Activated T-cell treated with anti-CD3 and anti-CD28 coated beads for 1 hour (primary cell): ENCODE data around the gene PXYLP1.

Experiments
- DNase-seq: peaks from one replicate; pipeline ENCODE4 v3.0.0-alpha.2; 2020; ENCODE audit warnings: low read depth

The PXYLP1 gene

DNA sequence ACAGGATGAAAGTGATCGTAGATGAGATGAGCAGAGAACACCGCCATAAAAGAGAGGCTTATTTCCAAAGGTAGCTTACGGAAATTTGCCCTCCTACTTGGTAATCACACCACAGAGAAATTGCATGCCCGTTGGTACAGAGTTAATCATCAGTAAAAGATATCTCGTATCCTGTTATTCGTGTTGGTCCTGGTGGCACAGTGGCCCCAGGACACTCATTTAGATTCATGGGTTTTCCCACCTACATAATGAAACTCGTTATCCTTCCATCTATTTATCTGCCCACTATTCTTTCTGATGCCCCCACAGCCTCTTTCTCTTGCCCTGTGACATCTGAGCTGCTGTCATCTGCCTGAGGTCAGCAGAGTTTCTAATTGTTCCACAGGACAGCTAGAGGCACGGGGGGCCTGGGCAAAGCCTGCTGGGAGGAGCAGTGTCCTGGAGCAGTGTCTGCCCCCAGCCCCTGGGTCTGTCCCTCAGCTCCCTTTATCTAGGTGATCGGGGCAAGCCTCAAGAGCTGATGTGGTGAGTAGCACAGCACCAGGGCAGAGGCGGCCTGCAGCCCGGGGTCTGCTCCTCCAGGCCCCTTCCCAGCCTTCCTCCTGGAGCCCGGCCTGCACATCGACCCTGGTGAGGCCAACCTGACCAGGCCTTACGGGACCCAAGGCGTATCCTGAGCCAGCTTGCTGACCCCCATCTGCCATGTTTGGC is 42.2 kb downstream of the PXYLP1 start:
- DNase-seq: no peak

DNA sequence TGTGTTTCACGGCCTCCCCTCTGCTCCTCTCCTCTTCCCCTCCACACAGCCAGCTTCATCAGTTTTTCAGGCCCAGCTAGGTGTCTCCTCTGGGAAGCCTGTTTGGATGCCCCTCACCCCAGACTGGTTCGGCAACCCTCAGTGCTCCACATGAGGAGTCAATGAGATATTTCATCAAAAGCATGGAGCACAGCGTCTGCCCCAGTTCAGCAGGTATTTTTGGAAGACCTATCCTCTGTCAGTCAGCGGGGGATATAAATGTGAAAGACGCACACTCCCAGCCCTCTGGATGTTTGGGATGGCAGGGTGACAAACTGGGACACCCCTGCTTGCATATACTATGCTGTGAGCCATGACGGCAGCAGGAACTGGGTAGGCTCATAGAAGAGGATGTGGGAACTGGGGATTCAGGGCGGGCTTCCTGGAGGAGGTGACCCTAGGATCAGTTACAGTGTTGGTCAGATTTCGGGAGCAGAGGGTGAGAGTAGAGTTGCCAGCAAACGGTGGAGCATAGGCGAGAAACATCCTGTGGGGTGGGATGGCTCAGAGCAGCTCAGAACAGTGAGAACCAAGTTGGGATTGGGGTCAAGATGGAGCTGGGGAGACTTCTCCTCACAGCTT is 42.9 kb downstream of the PXYLP1 start:
- DNase-seq: no peak

GRCh38 chr3:141275032-141275422 is 43.4 kb downstream of the PXYLP1 start:
- DNase-seq: no peak

DNA sequence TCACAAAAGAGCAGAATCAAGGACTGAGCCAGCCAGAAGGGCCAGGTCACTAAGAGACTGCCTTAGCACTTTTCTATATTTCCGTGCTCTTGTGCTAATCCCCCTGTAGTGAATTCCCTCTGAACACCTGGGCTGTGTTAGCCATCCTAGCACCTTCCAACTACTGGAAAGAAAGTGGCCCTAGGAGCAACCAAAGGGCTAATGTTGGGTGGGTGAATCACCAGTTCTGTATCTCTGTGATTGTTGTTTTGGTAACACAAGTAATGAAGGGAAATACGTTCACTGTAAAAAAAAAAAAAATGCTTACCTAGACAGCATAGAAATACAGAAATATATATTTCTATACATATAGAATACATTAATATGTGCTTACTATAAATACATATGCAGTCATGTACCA is 43.9 kb downstream of the PXYLP1 start:
- no peak for DNase-seq

- DNase-seq: no peak
Measured at GRCh38 chr3:141275973-141276372, 44.3 kb downstream of the PXYLP1 start.

- DNase-seq: no peak
Measured at GRCh38 chr3:141276398-141276797, 44.8 kb downstream of the PXYLP1 start.

GRCh38 chr3:141277451-141277850 is 45.8 kb downstream of the PXYLP1 start:
- no peak for DNase-seq

GRCh38 chr3:141278196-141279076 is 46.8 kb downstream of the PXYLP1 start:
- no peak for DNase-seq

- DNase-seq: no peak
Measured at GRCh38 chr3:141279077-141279967, 47.7 kb downstream of the PXYLP1 start.

GRCh38 chr3:141280086-141280485 is 48.5 kb downstream of the PXYLP1 start:
- DNase-seq: no peak

DNA sequence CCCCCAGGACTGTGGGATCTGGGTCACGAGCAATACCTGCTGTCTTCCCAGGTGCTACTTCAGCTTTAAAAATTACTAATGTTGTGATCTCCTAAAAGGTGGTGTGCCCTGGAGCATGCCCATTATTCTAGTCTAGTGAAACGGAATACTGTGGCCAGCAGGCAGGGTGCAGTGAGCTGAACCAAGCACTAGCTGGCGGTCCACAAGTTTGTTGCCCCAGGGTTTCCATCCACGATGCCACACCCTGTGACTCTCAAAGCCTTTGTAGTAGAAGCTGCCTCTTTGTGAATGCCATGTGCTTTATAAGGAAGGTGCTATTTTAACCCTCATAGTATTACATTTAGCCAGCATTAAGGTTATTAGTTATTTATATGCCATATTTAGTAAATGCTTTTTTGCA is 49.1 kb downstream of the PXYLP1 start:
- no peak for DNase-seq

DNA sequence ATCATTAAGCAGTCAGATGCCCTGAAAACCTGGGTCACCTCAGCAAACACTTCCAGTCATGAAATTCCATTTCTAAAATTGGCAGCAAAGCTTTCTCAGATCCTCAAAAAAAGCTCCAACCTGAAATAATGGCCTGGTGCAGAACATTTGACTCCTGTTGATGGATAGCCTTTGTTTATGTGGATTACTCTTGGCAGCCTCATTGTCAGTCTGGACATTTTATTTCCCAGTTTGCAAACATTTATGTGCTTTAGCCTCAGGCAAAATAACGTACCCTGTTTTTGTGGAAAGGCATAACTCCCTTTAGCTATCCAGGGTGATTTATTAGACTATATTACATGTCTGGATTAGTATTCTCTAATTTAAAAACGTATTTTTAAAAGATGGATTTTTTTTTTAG is 53.9 kb downstream of the PXYLP1 start:
- DNase-seq: no peak

DNA sequence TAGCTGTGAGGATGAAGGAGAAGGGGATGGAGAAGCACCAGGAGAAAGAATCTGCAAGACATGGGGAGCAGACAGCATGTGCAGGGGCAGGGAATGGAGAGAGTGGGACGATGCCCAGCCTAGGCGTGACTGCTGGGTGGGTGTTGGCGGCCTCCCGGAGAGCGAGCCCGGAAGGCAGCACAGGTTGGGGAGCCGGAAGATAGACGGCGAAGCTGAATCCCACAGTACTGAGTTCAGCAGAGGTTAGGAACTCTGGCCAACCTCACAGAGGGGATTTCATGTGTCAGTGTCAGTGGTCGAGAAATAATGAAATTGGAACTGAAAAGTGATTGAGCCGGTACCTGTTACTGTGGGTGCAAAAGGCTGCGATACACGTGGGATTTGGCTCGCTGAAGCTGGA is 55.2 kb downstream of the PXYLP1 start:
- DNase-seq: no peak

DNA sequence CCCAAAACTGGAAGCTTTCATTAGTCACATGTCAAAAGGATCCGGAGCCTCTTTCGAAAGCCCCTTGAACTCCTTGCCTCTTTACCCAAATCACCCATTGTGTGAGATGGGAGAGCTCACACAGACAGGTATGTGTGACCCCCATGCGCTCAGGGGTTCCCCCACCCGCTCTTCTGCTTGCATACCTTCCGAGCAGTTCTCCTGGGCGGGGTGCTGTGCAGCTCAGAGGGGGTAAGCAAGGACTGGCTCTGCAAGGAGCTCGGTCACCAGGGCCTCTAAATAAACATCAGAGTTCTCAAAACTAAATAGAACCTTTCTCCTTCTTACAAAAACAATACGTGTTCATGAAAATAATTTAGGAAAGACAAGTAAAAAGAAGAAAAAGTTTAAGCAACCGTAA is 55.7 kb downstream of the PXYLP1 start:
- no peak for DNase-seq

GRCh38 chr3:141288336-141288990 is 56.8 kb downstream of the PXYLP1 start:
- DNase-seq: no peak

- no peak for DNase-seq
Measured at GRCh38 chr3:141289228-141289772, 57.7 kb downstream of the PXYLP1 start.

GRCh38 chr3:141291559-141292355 is 60.1 kb downstream of the PXYLP1 start:
- no peak for DNase-seq

DNA sequence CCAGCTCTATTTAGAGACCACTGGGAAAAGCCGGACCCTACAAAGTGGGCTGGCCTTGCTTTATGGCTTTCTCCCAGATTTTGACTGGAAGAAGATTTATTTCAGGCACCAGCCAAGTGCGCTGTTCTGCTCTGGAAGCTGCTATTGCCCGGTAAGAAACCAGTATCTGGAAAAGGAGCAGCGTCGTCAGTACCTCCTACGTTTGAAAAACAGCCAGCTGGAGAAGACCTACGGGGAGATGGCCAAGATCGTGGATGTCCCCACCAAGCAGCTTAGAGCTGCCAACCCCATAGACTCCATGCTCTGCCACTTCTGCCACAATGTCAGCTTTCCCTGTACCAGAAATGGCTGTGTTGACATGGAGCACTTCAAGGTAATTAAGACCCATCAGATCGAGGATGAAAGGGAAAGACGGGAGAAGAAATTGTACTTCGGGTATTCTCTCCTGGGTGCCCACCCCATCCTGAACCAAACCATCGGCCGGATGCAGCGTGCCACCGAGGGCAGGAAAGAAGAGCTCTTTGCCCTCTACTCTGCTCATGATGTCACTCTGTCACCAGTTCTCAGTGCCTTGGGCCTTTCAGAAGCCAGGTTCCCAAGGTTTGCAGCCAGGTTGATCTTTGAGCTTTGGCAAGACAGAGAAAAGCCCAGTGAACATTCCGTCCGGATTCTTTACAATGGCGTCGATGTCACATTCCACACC is 60.9 kb downstream of the PXYLP1 start:
- no peak for DNase-seq

GRCh38 chr3:141294301-141294700 is 62.7 kb downstream of the PXYLP1 start:
- DNase-seq: no peak

DNA sequence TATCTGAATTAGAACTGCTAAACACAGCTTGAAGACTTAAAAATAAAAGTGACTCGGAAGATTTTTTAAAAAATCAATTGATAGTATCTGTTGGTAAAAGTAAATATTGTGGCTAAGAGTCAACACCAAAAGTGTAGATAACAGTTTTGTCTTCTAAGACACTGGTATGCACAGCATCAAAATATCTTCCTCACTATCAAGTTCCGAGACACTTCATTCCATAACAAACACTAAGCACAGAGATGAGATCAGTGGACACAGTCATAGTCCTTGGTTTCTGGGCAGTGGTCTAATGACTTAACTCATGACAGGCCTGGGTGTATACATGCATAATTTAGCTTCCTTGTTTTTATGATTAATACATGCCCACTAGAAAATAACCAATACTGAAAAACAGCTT is 63.2 kb downstream of the PXYLP1 start:
- DNase-seq: no peak
